Endothelial cell of umbilical vein (primary cell): ENCODE results near the gene AQP12B. TPM values are rescaled to one million over a fixed set of nuclear protein-coding genes. Genes with fewer than 3 reads are reported as not detected.

Experiments used
- BruUV-seq: library from RNA; stranded (reverse); fragments of 400-500 nt; replicated peaks from 2 replicates; lab custom pipeline; 2021; lab: Mats Ljungman, UMichigan
- CTCF ChIA-PET: fragments of 300-600, 350-600 bp; sonication (Branson Sonifier 250); formaldehyde crosslinking; loops from one replicate; lab custom pipeline; 2021; ENCODE audit warnings: antibody characterized with exemption, inconsistent platforms; lab: Charles Lee
- POLR2A ChIA-PET: fragments of 300-600, 350-600 bp; sonication (Branson Sonifier 250); formaldehyde crosslinking; loops from one replicate; lab custom pipeline; 2021; ENCODE audit warnings: antibody characterized with exemption, inconsistent platforms; lab: Charles Lee
- DNase-seq: peaks from one replicate; pipeline ENCODE4 v3.0.0-alpha.2; 2011; ENCODE audit warnings: low read depth, low spot score
- FAIRE-seq: peaks from 2 replicates; lab custom pipeline; 2011; peaks lifted over from hg19 to GRCh38; lab: Jason Lieb, UNC
- H2AFZ ChIP-seq: 2 replicates; pipeline ENCODE4 v1.6.0; 2012; ENCODE audit warnings: low read depth, low read length, control low read depth, inconsistent platforms
- H3K27ac ChIP-seq: 2 replicates; pipeline ENCODE4 v1.5.1; 2011; ENCODE audit warnings: low read depth, mild to moderate bottlenecking, control low read depth, low read length, moderate library complexity; ENCODE audit not compliant: insufficient read depth
- H3K27me3 ChIP-seq, 2 experiments: 2 replicates each; pipeline versions ENCODE4 v1.6.0 to v1.6.1; 2011; ENCODE audit warnings: low read length in 2 of 2, mixed read lengths in 1 of 2; ENCODE audit not compliant: control insufficient read depth in 2 of 2, insufficient read depth in 2 of 2
- H3K36me3 ChIP-seq, 2 experiments: 2 replicates in 1 of 2; 3 replicates in 1 of 2; pipeline ENCODE4 v1.5.1; 2011; ENCODE audit warnings: low read length in 2 of 2, mild to moderate bottlenecking in 1 of 2, moderate library complexity in 1 of 2; ENCODE audit not compliant: control insufficient read depth in 2 of 2, insufficient read depth in 2 of 2; ENCODE audit errors: extremely low read depth in 1 of 2
- H3K4me1 ChIP-seq: 3 replicates; pipeline ENCODE4 v1.5.1; 2011; ENCODE audit warnings: mild to moderate bottlenecking, low read length; ENCODE audit not compliant: control insufficient read depth, insufficient read depth; ENCODE audit errors: extremely low read depth
- H3K4me2 ChIP-seq: 2 replicates; pipeline ENCODE4 v1.6.1; 2011; ENCODE audit warnings: low read length, control low read depth, mixed read lengths; ENCODE audit not compliant: insufficient read depth
- H3K4me3 ChIP-seq, 3 experiments: fragments of 200-600 bp in 1 of 3; sonication (generic), shearing (Covaris generic) in 1 of 3; replicated peaks in 1 of 3; 2 replicates each; pipeline ENCODE4 v1.5.1; 2011 to 2016; ENCODE audit warnings: control low read depth in 3 of 3, low read length in 3 of 3, mild to moderate bottlenecking in 2 of 3, inconsistent platforms in 1 of 3, low read depth in 1 of 3, moderate library complexity in 1 of 3; ENCODE audit not compliant: insufficient read depth in 1 of 3
- H3K79me2 ChIP-seq: 2 replicates; pipeline ENCODE4 v1.6.0; 2012; ENCODE audit warnings: low read length, inconsistent platforms; ENCODE audit not compliant: control insufficient read depth, insufficient read depth
- H3K9ac ChIP-seq: replicated peaks from 2 replicates; pipeline ENCODE3; 2011; ENCODE audit warnings: low read length, control low read depth; ENCODE audit not compliant: insufficient read depth; ENCODE audit errors: extremely low read depth
- H3K9me1 ChIP-seq: replicated peaks from 3 replicates; pipeline ENCODE4 v1.6.0; 2011; ENCODE audit warnings: mild to moderate bottlenecking, low read length; ENCODE audit not compliant: control insufficient read depth, insufficient read depth; ENCODE audit errors: extremely low read depth
- H3K9me3 ChIP-seq: replicated peaks from 2 replicates; pipeline ENCODE4 v1.5.1; 2012; ENCODE audit warnings: low read length, inconsistent platforms; ENCODE audit not compliant: control insufficient read depth, insufficient read depth
- H4K20me1 ChIP-seq: replicated peaks from 2 replicates; pipeline ENCODE3; 2011; ENCODE audit warnings: mild to moderate bottlenecking, low read length; ENCODE audit not compliant: control insufficient read depth, insufficient read depth; ENCODE audit errors: extremely low read depth
- CTCF ChIP-seq, 2 donors: IDR thresholded peaks; 1 replicate in 1 of 2; 2 replicates in 1 of 2; pipeline ENCODE4 v1.5.1; 2011; ENCODE audit warnings: low read length in 2 of 2, mild to moderate bottlenecking in 2 of 2, moderate library complexity in 2 of 2, control low read depth in 1 of 2, inconsistent platforms in 1 of 2, low read depth in 1 of 2; ENCODE audit not compliant: insufficient read depth in 1 of 2; ENCODE audit errors: extremely low read depth in 1 of 2
- EZH2 ChIP-seq: IDR thresholded peaks from 2 replicates; pipeline ENCODE4 v1.6.1; 2012; ENCODE audit warnings: borderline replicate concordance, low read depth, mild to moderate bottlenecking, moderate library complexity, low read length, inconsistent platforms; ENCODE audit not compliant: severe bottlenecking
- FOS ChIP-seq: IDR thresholded peaks from 2 replicates; pipeline ENCODE4 v1.6.1; 2011; ENCODE audit warnings: mild to moderate bottlenecking, low read length, moderate library complexity, borderline replicate concordance; ENCODE audit not compliant: insufficient read depth
- GATA2 ChIP-seq: IDR thresholded peaks from 2 replicates; pipeline ENCODE4 v1.7.0; 2011; ENCODE audit warnings: low read depth, mild to moderate bottlenecking, moderate library complexity, mixed read lengths, low read length; ENCODE audit not compliant: insufficient read length, insufficient read depth
- JUN ChIP-seq: IDR thresholded peaks from 2 replicates; pipeline ENCODE4 v1.6.1; 2011; ENCODE audit warnings: borderline replicate concordance, low read depth; ENCODE audit not compliant: insufficient read length, insufficient read depth
- MAX ChIP-seq: IDR thresholded peaks from 2 replicates; pipeline ENCODE4 v1.6.1; 2011; ENCODE audit not compliant: insufficient read depth, insufficient read length
- MYC ChIP-seq: IDR thresholded peaks from one replicate; pipeline ENCODE4 v1.6.1; 2011; ENCODE audit warnings: mild to moderate bottlenecking, low read depth, low read length
- POLR2A ChIP-seq: IDR thresholded peaks from 2 replicates; pipeline ENCODE4 v1.6.1; 2012; ENCODE audit warnings: low read depth, mild to moderate bottlenecking, control low read depth, low read length
- POLR2AphosphoS5 ChIP-seq: IDR thresholded peaks from 2 replicates; pipeline ENCODE4 v1.6.1; 2012; ENCODE audit warnings: low read depth, mild to moderate bottlenecking, control low read depth, low read length, moderate library complexity; ENCODE audit not compliant: insufficient read depth
- dilution Hi-C: fragments of 300-500 bp; cut with MboI; formaldehyde crosslinking; loops from one replicate; pipeline ENCODE4 v1.15.0; 2019; ENCODE audit warnings: low sequenced_read_pairs; ENCODE audit not compliant: extremely low pct_ligation_motif_present
- intact Hi-C: fragments of 100-400 bp; cut with micrococcal nuclease; formaldehyde crosslinking; loops from one replicate; pipeline ENCODE4 v1.10.0; 2022
- polyA plus RNA-seq, 4 experiments: library from polyadenylated mRNA; depleted of rRNA in 3 of 4; stranded (reverse) in 3 of 4; unstranded in 1 of 4; fragments of >200 nt; gene quantifications; 2 replicates each; pipeline versions ENCODE4 v1.2.1 to v1.2.3, GENCODE V29; 2011 to 2012; ENCODE audit warnings: missing spikeins in 1 of 4
- total RNA-seq: library from RNA; stranded (reverse); gene quantifications from 2 replicates; pipeline ENCODE4 v1.2.3, GENCODE V29; 2021

The AQP12B gene
- total and polyA plus RNA-seq, 2 donors (not counting 3 experiments of a cell fraction or from before 2014, with no cell fraction given) = not detected

- POLR2A ChIA-PET = no interaction called here
- H3K4me1 ChIP-seq = no peaks in the 10 kb centered on the region
- no peaks in the 10 kb centered on the region for H4K20me1 ChIP-seq
- H3K36me3 ChIP-seq = no peaks in the 10 kb centered on the region
- BruUV-seq = no TSS peak
- FAIRE-seq = no peak
- intact Hi-C loops = no loop called here
- no peak overlapping the region for H2AFZ ChIP-seq
- TF ChIP-seq FOS (no peak), MYC (no peak), GATA2 (no peak)
- H3K79me2 ChIP-seq = no peaks in the 10 kb centered on the region
- H3K4me2 ChIP-seq = no peak overlapping the region
- DNase-seq = no peak
- no peak overlapping the region for H3K27ac ChIP-seq
- no peaks in the 10 kb centered on the region for H3K9me1 ChIP-seq
- no peaks in the 10 kb centered on the region for H3K9me3 ChIP-seq
- dilution Hi-C loops = no loop called here
- no peak overlapping the region for H3K9ac ChIP-seq
- H3K4me3 ChIP-seq = no peak overlapping the region
- CTCF ChIA-PET = no interaction called here
- no peaks in the 10 kb centered on the region for H3K27me3 ChIP-seq
Observed at GRCh38 chr2:240640939-240641338, 41.7 kb downstream of the AQP12B start.

- Histone ChIP-seq H3K27ac (no peak overlapping the region), H2AFZ (no peak overlapping the region), H3K9me3 (no peaks in the 10 kb centered on the region), H3K9me1 (no peaks in the 10 kb centered on the region), H3K36me3 (no peaks in the 10 kb centered on the region), H3K4me3 (no peak overlapping the region), H3K4me2 (no peak overlapping the region), H4K20me1 (no peaks in the 10 kb centered on the region), H3K79me2 (no peaks in the 10 kb centered on the region), H3K9ac (no peak overlapping the region), H3K4me1 (no peaks in the 10 kb centered on the region), H3K27me3 (no peaks in the 10 kb centered on the region)
- TF ChIP-seq JUN (no peak), FOS (no peak), CTCF (IDR thresholded peaks at IDR 0.05; ENCODE audit: extremely low read depth in 1 of 2, insufficient read depth in 1 of 2, low read depth in 1 of 2, low read length in 2 of 2) (no peak), EZH2 (no peak), MAX (no peak), POLR2A (no peak), MYC (no peak), POLR2AphosphoS5 (no peak), GATA2 (no peak)
- DNase-seq (no peak), FAIRE-seq (no peak)
- BruUV-seq = no TSS peak
- POLR2A ChIA-PET = no interaction called here
- CTCF ChIA-PET = no interaction called here
- intact Hi-C loops = no loop called here
- dilution Hi-C loops = no loop called here
Observed at GRCh38 chr2:240639566-240639965, 43.1 kb downstream of the AQP12B start.
